CD14-positive monocyte (primary cell): ENCODE data around the gene ZNF823. TPM values are rescaled to one million over a fixed set of nuclear protein-coding genes. Genes with fewer than 3 reads are reported as not detected.

Experiments used
- DNase-seq, 3 donors: peaks; one replicate each; pipeline ENCODE4 v3.0.0-alpha.2; 2011 to 2022
- H2AFZ ChIP-seq: 2 replicates; pipeline ENCODE4 v1.6.0; 2012; ENCODE audit warnings: mild to moderate bottlenecking, low read depth, low read length, inconsistent platforms; ENCODE audit not compliant: insufficient read depth, poor library complexity, severe bottlenecking
- H3K27ac ChIP-seq, 2 donors: 1 replicate in 1 of 2; 2 replicates in 1 of 2; pipeline ENCODE4 v1.5.1; 2012 to 2013; ENCODE audit warnings: low read length in 2 of 2, control low read depth in 1 of 2, inconsistent platforms in 1 of 2, low read depth in 1 of 2, mild to moderate bottlenecking in 1 of 2
- H3K27me3 ChIP-seq, 2 donors: one replicate each; pipeline versions ENCODE4 v1.6.0 to v1.6.1; 2011 to 2013; ENCODE audit warnings: low read length in 2 of 2; ENCODE audit not compliant: control insufficient read depth in 2 of 2, insufficient read depth in 2 of 2
- H3K36me3 ChIP-seq, 2 donors: replicated peaks in 1 of 2; 1 replicate in 1 of 2; 2 replicates in 1 of 2; pipeline versions ENCODE4 v1.5.1 to v1.6.1; 2012 to 2013; ENCODE audit warnings: low read length in 2 of 2, control low read depth in 1 of 2, inconsistent platforms in 1 of 2, mild to moderate bottlenecking in 1 of 2; ENCODE audit not compliant: insufficient read depth in 2 of 2, control insufficient read depth in 1 of 2
- H3K4me1 ChIP-seq, 2 donors: 1 replicate in 1 of 2; 2 replicates in 1 of 2; pipeline versions ENCODE4 v1.5.1 to v1.6.1; 2012 to 2013; ENCODE audit warnings: low read length in 2 of 2, control low read depth in 1 of 2, inconsistent platforms in 1 of 2, mild to moderate bottlenecking in 1 of 2, moderate library complexity in 1 of 2; ENCODE audit not compliant: insufficient read depth in 2 of 2, control insufficient read depth in 1 of 2
- H3K4me2 ChIP-seq: replicated peaks from 2 replicates; pipeline ENCODE3; 2012; ENCODE audit warnings: low read length, moderate library complexity, mild to moderate bottlenecking; ENCODE audit not compliant: poor library complexity, severe bottlenecking; ENCODE audit errors: extremely low read depth
- H3K4me3 ChIP-seq, 3 experiments: fragments of 200-600 bp in 1 of 3; sonication (generic) in 1 of 3; replicated peaks in 1 of 3; 1 replicate in 2 of 3; 2 replicates in 1 of 3; pipeline ENCODE4 v1.5.1; 2011 to 2013; ENCODE audit warnings: low read length in 3 of 3, mild to moderate bottlenecking in 3 of 3, control low read depth in 2 of 3, low read depth in 2 of 3, inconsistent platforms in 1 of 3, moderate library complexity in 1 of 3
- H3K79me2 ChIP-seq: 2 replicates; pipeline ENCODE4 v1.6.0; 2012; ENCODE audit warnings: mild to moderate bottlenecking, control low read depth, inconsistent platforms, low read length, moderate library complexity; ENCODE audit not compliant: insufficient read depth
- H3K9ac ChIP-seq: 2 replicates; pipeline ENCODE4 v1.6.0; 2017; ENCODE audit warnings: low read length, mild to moderate bottlenecking; ENCODE audit not compliant: insufficient read depth, poor library complexity, severe bottlenecking
- H3K9me3 ChIP-seq, 2 donors: replicated peaks in 1 of 2; 1 replicate in 1 of 2; 2 replicates in 1 of 2; pipeline versions ENCODE4 v1.5.1 to v1.6.1; 2012 to 2013; ENCODE audit warnings: low read length in 2 of 2, control low read depth in 1 of 2; ENCODE audit not compliant: control insufficient read depth in 1 of 2, insufficient read depth in 1 of 2
- H4K20me1 ChIP-seq: 2 replicates; pipeline ENCODE4 v1.6.0; 2012; ENCODE audit warnings: mild to moderate bottlenecking, low read length, control low read depth, moderate library complexity; ENCODE audit not compliant: insufficient read depth
- H3K27ac Mint-ChIP-seq, 7 donors: one replicate each; pipeline ENCODE4 v1.8.0; 2020; ENCODE audit warnings: mild to moderate bottlenecking in 7 of 7, mixed read lengths in 7 of 7, moderate library complexity in 6 of 7, inconsistent platforms in 2 of 7
- H3K27me3 Mint-ChIP-seq, 3 donors: one replicate each; pipeline ENCODE4 v1.8.0; 2021 to 2022; ENCODE audit warnings: low read depth in 3 of 3, mild to moderate bottlenecking in 3 of 3, mixed read lengths in 3 of 3, moderate library complexity in 3 of 3, inconsistent platforms in 1 of 3
- H3K36me3 Mint-ChIP-seq, 2 donors: one replicate each; pipeline ENCODE4 v1.8.0; 2020; ENCODE audit warnings: mixed read lengths in 2 of 2, inconsistent platforms in 1 of 2, mild to moderate bottlenecking in 1 of 2
- H3K4me1 Mint-ChIP-seq: one replicate; pipeline ENCODE4 v1.8.0; 2020; ENCODE audit warnings: mild to moderate bottlenecking, mixed read lengths
- H3K4me3 Mint-ChIP-seq, 2 donors: one replicate each; pipeline ENCODE4 v1.8.0; 2020; ENCODE audit warnings: mild to moderate bottlenecking in 2 of 2, mixed read lengths in 2 of 2, moderate library complexity in 1 of 2
- H3K9me3 Mint-ChIP-seq, 7 donors: one replicate each; pipeline ENCODE4 v1.8.0; 2020 to 2022; ENCODE audit warnings: mixed read lengths in 7 of 7, mild to moderate bottlenecking in 6 of 7, moderate library complexity in 6 of 7, inconsistent platforms in 2 of 7
- WGBS: methylation state at CpG from one replicate; pipeline ENCODE4 v1.1.5; 2013; ENCODE audit warnings: missing lambda C conversion rate; ENCODE audit not compliant: insufficient coverage; 5-methylcytosine and 5-hydroxymethylcytosine counted together
- intact Hi-C, 2 donors: fragments of 100-400 bp; cut with micrococcal nuclease; formaldehyde crosslinking; loops; one replicate each; pipeline versions ENCODE4 v1.15.0 to v1.15.1; 2023
- polyA plus RNA-seq, 3 donors: library from polyadenylated mRNA; depleted of rRNA in 1 of 3; unstranded in 2 of 3; stranded (reverse) in 1 of 3; fragments of 300-500 nt in 2 of 3; fragments of >200 nt in 1 of 3; fragmentation: Illumina TruSeq in 2 of 3; gene quantifications; 1 replicate in 2 of 3; 2 replicates in 1 of 3; pipeline ENCODE4 v1.2.3, GENCODE V29; 2012 to 2021
- TF ChIP-seq, protein P1 (sequence below): fragments of 200-600 bp; IDR thresholded peaks from one replicate; pipeline ENCODE4 v1.8.0; 2022; ENCODE audit warnings: antibody characterized with exemption, mild to moderate bottlenecking

The ZNF823 gene
- polyA plus RNA-seq, 3 donors, result 0.48 to 0.85 (median 0.67) TPM

DNA sequence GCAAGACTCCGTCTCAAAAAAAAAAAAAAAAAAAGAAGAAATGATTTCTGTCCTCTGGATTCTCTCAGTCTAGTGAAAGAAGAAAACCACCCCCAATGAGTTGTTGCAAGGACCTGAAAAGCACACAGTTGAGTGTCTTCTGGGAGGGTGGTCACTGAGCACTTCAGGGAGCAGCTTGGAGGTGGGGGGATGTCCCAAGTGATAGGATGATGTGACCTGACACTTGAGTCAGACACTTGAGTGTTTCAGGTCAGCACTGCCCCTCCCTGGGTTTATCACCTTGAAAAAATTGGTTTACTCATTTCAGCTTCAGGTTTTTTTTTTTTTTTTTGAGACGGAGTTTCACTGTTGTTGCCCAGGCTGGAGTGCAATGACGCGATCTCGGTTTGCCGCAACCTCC, 63.2 kb downstream of the ZNF823 start:
- no peak overlapping the region for H2AFZ ChIP-seq
- WGBS, result no CpG with 5 or more reads among the region's 6 CpGs
- Mint-ChIP-seq H3K36me3 (no peaks in the 10 kb centered on the region), H3K27me3 (peaks cover 17 to 30% (median 29%) of the 10 kb centered on the region in 3 donors), H3K4me3 (no peak overlapping the region), H3K9me3 (peaks cover 34 to 72% (median 58%) of the 10 kb centered on the region in 7 donors), H3K27ac (no peak overlapping the region), H3K4me1 (peaks cover 6% of the 10 kb centered on the region)
- H3K36me3 ChIP-seq, result no peaks in the 10 kb centered on the region
- peaks cover 14 to 26% of the 10 kb centered on the region in 2 donors for H3K27me3 ChIP-seq
- DNase-seq, result no peak
- H3K27ac ChIP-seq, result no peak overlapping the region
- intact Hi-C loops, result no loop called here
- peaks cover 6 to 8% of the 10 kb centered on the region in 2 donors for H3K4me1 ChIP-seq
- TF ChIP-seq, protein P1, sequence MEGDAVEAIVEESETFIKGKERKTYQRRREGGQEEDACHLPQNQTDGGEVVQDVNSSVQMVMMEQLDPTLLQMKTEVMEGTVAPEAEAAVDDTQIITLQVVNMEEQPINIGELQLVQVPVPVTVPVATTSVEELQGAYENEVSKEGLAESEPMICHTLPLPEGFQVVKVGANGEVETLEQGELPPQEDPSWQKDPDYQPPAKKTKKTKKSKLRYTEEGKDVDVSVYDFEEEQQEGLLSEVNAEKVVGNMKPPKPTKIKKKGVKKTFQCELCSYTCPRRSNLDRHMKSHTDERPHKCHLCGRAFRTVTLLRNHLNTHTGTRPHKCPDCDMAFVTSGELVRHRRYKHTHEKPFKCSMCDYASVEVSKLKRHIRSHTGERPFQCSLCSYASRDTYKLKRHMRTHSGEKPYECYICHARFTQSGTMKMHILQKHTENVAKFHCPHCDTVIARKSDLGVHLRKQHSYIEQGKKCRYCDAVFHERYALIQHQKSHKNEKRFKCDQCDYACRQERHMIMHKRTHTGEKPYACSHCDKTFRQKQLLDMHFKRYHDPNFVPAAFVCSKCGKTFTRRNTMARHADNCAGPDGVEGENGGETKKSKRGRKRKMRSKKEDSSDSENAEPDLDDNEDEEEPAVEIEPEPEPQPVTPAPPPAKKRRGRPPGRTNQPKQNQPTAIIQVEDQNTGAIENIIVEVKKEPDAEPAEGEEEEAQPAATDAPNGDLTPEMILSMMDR, result no peak
- H3K4me2 ChIP-seq, result no peak overlapping the region
- H3K4me3 ChIP-seq, result no peak overlapping the region
- no peaks in the 10 kb centered on the region for H3K79me2 ChIP-seq
- no peaks in the 10 kb centered on the region for H4K20me1 ChIP-seq
- peaks cover 30 to 58% of the 10 kb centered on the region in 2 donors for H3K9me3 ChIP-seq
- H3K9ac ChIP-seq, result no peak overlapping the region

GRCh38 chr19:11674067-11674492, 64.7 kb downstream of the ZNF823 start:
- Histone ChIP-seq H3K27me3 (peaks cover 14 to 26% of the 10 kb centered on the region in 2 donors), H3K4me2 (peak overlapping the region; percentile 62), H3K9me3 (peaks cover 18 to 44% of the 10 kb centered on the region in 2 donors), H3K9ac (no peak overlapping the region), H3K4me3 (peak overlapping the region in 2 of 3 experiments; percentile 16 to 55), H3K4me1 (peaks cover 6 to 8% of the 10 kb centered on the region in 2 donors), H3K27ac (no peak overlapping the region), H2AFZ (peak overlapping the region; percentile 62), H3K79me2 (no peaks in the 10 kb centered on the region), H3K36me3 (no peaks in the 10 kb centered on the region), H4K20me1 (no peaks in the 10 kb centered on the region)
- peaks cover 29 to 67% (median 51%) of the 10 kb centered on the region in 7 donors for H3K9me3 Mint-ChIP-seq
- no peaks in the 10 kb centered on the region for H3K36me3 Mint-ChIP-seq
- H3K27ac Mint-ChIP-seq, result no peak overlapping the region
- H3K27me3 Mint-ChIP-seq, result peaks cover 17 to 33% (median 29%) of the 10 kb centered on the region in 3 donors
- WGBS, result 9% methylated on average over 26 of the region's 26 CpGs
- no peak for DNase-seq
- H3K4me1 Mint-ChIP-seq, result peaks cover 6% of the 10 kb centered on the region
- TF ChIP-seq, protein P1, result no peak
- peak overlapping the region; percentile 66 to 88 for H3K4me3 Mint-ChIP-seq
- intact Hi-C loops, result no loop called here
